HG03103 (cell line): ENCODE data around the gene CCT2.
"Not testable (repeated sequence)": the region's sequence is repeated elsewhere in the genome, so short reads cannot be mapped to it uniquely, and the experiment has no call there.

ENCODE experiments used
- ATAC-seq: cut with Tn5 transposase; IDR thresholded peaks from one replicate; pipeline ENCODE4 v1.9.1; 2021; ENCODE audit warnings: low read depth; ENCODE audit not compliant: unreplicated experiment

The CCT2 gene

DNA sequence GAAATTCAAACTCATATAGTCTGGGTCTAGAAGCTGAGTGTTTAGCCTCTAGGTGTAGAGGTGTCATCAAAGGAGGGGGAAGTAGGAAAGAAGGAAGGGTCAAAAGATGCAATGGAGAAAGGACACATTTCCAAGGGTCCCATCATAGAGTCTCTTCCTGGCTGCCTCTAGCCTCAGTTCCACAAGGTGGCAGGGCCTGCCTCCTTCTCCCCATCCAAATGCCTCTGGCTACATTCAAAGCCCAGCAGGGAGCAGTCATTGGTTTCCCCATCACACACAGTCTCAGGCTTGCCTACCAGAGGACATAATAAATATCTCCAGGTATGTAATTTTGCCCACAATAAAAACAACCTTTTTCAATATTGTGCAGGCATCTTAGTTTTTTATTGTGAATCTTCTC is 2.1 kb upstream of the CCT2 start:
- no peak for ATAC-seq

DNA sequence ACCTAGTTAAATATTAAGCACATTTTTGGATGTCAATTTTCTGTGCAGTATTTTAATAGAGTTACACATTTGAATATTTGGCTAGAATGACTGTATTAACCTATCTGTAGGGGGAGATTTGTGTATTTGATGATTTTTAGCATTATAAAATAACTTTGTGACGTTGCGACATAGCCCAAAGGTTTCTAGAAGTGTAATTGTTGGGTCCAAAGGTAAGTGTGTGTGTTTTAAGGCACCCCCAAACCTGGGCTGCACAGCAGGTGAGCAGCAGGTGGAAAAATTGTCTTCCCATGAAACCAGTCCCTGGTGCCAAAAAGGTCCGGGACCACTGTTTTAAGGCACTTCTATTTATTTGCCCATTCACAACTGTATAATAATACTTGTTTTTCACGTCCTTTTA is 3.3 kb downstream of the CCT2 start:
- ATAC-seq = no peak

DNA sequence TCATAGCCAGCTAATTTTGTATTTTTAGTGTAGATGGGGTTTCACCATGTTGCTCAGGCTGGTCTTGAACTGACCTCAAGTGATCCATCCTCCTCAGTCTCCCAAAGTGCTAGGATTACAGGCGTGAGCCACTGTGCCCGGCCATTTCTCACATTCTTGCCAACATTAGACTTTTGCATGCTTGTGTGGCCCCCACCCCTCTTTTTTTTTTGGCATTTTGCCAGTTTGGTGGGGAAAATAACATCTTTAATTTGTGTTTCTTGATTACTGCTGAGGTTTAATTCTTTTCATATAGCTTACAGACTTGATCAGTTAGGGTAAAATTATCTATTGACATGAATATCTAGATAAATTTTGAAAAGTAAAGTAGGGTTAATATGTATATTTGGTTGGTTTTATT is 3.8 kb downstream of the CCT2 start:
- ATAC-seq = no peak

DNA sequence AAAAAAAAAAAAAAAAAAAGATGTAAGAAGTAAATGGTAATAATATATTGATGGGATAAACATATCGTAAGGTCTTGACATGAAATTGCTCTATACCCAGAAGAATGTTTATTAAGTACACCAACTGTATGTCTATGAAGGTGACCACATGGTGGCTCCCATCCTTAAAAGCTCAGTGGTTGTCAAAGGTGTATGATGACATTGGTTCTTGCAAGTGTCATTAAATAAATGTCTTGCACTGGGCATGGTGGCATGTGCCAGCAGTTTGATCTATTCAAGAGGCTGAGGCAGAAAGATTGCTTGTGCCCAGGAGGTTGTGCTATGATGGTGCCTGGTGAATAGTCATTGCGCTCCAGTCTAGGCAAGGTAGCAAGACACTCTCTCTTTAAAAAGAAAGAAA is 10.4 kb downstream of the CCT2 start:
- ATAC-seq = no peak

DNA sequence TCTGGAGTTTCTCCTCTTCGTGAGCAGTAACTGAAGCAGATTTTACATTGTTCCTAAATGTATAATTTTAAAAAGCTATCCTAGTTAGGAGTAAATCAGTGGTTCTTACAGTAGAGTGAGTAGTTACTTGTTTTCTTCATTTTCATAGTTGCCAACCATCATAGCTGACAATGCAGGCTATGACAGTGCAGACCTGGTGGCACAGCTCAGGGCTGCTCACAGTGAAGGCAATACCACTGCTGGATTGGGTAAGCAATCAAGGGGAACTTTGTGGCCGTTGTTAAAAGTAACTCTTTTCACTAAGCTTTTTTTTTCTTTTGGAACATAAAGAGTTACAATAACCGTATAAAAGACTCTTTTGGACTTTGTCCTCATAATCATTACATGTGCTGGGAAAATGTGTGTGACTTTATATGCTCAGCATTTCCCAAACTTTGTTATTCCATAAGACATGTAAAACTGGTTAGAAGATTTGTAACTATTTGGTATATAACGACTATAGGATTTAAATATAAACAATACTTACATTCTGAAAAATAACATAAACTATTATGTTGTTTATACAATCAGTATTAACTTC is 13.0 kb downstream of the CCT2 start:
- no peak for ATAC-seq

DNA sequence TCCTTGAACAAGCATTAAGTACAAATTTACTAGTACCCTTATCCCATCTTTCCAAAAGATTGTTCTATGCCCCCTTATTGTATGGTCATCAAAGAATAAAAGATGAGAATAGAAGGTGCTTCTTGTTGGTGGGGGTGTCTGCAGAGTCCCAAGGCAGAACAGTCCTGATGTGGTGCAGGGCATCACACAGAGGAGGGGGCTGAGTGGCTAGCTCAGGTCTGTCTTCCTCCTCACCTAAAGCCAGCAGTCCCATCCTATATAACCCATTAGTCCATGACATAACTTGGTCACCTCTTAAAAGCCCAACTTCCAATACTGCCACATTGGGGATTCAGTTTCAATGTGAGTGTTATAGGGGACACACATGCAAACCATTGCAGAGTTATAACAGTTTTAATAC is 15.5 kb downstream of the CCT2 start:
- ATAC-seq = no peak

DNA sequence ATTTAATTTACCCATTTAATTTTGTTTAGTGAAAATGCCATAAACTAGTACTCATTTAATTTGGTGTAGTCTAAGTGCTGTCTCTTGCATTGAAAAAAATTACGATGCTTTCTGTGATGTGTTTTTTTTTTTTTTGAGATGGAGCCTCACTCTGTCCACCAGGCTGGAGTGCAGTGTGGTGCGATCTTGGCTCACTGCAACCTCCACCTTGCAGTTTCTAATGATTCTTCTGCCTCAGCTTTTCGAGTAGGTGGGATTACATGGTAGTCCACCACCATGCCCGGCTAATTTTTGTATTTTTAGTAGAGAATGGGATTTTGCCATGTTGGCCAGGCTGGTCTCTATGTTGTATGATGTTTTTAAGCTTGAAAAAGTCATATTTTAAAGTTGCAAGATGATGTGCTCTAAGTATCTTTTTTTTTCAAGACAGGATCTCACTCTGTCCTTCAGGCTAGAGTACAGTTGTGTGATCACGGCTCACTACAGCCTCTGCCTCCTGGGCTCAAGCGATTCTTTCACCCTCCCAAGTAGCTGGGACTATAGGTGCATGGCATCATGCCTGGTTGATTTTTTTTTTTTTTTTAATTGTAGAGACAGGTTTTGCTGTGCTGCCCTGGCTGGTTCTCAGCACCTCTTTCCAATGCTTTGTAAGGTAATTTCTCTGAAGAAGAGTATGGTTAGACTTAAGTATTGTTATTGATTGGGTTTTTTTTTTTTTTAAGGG is 16.9 kb downstream of the CCT2 start:
- no peak for ATAC-seq

DNA sequence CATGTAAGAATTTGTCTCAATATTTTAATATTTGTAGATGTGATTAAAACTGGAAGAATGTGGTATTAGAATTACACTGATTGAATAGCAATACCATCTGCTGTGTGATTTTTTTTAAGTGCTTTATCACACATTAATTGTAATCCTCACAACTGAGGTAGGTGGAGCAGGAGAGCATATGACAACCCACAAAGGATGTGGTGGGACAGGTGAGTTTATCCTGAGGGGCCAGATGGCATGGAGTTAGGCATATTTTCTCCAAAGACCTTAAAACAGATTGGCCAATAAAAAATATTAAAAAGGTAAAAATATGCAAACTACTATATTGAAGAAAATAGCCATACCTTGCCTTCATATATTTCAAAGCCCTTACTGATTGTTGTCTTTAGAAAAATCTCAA is 17.7 kb downstream of the CCT2 start:
- ATAC-seq = no peak

DNA sequence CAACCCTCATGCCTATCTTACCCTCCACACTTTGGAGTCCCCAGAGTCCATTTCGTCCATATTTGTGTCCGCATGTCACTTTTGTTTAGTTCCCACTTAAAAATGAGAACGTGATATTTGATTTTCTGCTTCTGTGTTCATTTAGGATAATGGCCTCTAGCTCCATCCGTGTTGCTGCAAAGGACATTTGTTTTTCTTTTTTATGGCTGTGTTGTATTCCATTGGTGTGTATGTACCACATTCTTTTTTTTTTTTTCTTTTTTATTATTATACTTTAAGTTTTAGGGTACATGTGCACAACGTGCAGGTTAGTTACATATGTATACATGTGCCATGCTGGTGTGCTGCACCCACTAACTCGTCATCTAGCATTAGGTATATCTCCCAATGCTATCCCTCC is 18.3 kb downstream of the CCT2 start:
- ATAC-seq = not testable (repeated sequence)

DNA sequence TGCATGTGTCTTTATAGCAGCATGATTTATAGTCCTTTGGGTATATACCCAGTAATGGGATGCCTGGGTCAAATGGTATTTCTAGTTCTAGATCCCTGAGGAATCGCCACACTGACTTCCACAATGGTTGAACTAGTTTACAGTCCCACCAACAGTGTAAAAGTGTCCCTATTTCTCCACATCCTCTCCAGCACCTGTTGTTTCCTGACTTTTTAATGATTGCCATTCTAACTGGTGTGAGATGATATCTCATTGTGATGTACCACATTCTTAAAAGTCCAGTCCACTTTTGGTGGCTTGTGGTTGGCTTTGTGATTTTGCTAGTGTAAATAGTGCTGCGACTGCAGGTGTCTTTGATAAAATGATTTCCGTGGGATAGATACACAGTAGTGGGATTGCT is 19.0 kb downstream of the CCT2 start:
- not testable (repeated sequence) for ATAC-seq

DNA sequence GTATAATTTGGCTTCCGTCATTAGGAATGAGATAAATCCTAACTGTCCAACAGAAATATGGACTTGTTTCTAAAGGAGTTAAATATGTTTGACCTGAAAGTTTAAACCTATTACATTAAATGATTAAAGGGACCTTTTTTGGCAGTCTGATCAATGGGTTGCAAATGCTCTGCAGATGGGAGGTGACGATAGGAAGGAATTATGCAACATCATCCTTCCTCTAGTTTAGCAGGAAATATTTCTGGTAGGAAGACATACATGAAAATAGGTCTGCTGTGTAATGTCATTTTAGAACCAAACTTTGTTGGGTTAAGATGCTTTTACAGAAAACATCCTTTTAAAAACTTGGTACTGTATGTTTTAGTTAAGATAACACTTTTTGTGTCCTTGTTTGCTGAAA is 22.9 kb downstream of the CCT2 start:
- ATAC-seq = no peak

DNA sequence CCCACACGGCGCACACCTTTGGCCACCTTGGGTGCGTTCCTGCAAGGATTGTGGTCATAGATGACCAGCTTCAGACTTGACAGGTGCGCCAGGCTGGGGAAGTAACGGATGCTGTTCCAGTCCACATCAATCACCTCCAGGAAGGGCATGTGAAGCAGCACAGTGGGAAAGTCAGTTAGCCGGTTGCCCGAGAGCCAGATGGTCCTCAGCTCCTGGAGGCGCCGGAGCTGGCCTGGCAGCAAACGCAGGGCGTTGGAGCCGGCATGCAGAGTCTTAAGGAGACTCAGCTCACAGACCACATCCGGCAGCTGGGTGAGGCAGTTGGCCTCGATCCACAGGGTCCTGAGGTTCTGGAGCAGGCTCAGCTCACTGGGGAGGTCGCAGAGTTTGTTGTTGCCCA is 24.9 kb downstream of the CCT2 start:
- ATAC-seq = no peak

DNA sequence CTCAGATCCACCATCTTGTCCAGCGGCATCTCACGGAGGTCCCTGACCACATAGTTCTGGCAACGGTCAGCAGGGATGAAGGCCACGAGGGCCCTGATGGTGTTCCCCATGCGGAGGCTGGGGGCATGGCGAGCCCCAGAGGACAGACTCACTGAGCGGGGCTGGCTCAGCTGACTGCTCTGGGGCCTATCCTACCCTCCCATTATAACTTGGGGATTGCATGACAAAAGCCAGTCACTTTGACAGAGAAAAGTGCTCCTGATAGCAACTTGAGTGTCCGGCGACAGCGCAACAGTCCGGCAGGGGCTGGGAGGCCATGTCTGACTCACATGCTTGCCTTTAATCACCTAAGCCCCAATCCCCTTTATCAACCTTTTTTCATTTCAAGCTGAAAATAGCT is 25.5 kb downstream of the CCT2 start, which contains the start of gene LRRC10:
TSS of gene LRRC10 (minus strand) at position 179 of the 400 bp plus-strand sequence. CDS start at position 110, 69 bp downstream.
- no peak for ATAC-seq

DNA sequence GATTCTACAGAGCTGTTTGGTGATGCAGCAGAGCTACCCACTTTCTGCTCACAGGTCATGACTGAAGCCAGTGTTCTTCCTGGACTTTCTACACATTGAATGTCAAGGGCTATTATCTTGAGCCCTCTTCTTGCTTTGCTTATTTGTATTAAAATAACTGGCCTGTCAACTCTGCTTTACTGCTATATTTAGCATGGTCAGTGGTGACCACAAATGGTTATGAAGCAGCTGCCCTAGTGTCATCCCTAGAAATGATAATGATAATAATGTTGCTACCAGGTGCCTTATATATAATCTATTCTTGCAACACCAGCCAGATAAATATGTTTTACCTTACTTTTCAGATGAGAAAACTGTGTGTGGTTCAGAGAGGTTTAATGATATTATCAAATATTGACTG is 28.1 kb downstream of the CCT2 start:
- no peak for ATAC-seq

DNA sequence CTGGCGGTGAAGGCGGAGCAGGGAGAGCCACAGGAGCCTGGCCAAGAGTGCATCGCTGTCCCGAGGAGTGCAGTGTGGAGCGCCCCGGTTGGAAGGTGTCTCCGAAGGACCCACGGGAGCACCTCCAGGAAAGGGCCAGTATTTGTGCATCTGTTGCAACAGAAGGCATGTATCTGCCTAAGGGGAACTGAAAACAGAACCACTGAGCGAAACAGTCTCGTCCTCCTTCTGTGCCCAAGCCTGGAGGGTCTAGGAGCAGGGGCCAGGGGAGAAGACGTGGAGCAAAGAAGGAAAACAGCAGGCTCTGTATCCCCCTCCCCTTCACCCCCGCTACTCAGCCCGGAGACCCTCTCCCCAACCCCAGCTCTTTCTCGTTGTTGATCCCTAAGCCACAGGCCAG is 30.8 kb downstream of the CCT2 start:
- ATAC-seq = no peak

DNA sequence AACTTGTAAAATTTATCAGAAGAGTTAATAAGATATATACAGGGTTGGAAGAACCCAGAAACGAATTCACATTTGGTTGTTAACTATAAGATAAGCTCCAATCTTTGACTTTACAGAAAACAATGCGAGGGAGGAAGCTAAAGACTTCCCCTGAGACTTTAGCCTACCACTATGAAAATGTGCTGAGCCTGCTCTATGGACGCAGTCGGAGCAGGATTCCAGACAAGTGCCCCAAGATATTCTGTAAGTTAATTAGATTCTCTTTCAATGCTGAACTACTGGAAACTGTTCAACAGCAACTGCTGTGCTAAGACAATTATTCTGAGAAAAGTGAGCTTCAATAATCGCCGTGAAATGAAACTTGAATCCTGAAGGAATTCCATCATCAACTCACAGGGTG is 33.8 kb downstream of the CCT2 start:
- ATAC-seq = no peak

DNA sequence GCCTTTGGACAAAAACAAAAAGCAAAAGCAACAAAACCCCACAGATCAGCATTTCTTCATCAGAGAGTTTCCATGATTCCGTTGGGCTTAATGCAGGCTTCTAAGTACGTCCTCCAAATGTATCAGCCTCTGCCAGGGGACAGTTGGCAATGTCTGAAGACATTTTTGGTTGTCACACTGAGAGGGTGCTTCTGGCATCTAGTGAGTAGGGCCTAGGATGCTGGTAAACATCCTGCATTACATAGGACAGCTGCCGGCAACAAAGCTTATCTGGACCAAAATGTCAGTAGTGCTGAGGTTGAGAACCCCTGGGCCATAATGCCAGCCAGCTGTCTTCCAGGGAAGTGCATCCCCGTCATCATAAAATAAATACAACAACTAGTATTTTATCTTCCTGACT is 34.8 kb downstream of the CCT2 start:
- ATAC-seq = no peak

DNA sequence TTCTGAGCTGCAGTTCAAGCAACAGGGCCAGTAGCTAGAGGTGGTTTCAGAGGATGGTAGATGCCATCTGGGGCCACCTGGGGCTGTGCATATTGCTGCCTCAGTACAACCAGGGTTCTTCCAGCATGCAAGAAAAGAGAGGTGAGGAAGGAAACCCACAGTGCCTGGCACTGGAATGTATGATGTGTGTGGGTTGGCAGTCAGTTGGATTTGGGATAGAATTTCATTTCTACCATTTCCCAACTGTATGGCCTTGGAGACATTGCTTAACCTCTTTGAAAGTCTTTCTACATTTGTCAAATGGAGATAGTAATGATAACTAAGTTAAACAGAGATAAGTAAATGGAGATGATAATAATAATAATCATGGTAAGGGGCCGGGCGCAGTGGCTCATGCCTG is 35.7 kb downstream of the CCT2 start:
- no peak for ATAC-seq

DNA sequence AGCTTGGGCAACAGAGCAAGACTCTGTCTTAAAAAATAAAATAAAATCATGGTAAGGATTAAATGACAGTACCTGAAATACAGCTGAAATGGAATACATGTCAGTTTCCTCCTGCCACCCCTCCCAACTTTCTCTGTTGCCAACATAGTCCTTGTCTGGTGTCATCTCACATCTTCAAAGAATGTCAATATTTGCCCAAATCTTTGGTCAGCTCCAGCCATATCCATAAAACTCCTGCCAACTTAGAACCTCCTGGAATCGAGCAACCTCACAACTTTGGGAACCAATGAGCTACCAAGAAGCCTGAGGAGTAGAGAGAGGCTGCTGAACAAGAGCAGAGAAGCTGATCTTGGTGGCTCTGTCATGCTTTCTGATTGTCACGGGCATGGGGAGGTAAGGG is 36.3 kb downstream of the CCT2 start:
- no peak for ATAC-seq

DNA sequence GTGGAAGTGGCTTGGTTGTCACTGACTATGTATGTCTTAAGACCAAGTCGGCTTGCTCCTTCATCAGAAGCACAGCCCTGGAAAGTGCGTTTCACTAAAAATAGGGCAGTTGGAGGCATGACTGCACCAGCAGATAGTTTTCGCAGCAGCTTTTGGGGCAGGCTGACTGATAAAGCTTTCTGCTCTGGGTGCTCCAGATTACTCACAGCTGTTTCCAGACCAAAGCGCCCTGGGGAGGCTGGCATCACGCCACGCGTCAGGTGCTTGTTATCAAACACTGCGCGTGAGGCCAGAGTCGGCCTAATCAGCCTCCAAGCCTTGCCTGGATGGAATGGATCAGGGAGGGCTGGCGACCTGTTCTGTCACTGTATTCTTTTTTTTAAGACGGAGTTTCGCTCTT is 38.7 kb downstream of the CCT2 start:
- ATAC-seq = no peak

DNA sequence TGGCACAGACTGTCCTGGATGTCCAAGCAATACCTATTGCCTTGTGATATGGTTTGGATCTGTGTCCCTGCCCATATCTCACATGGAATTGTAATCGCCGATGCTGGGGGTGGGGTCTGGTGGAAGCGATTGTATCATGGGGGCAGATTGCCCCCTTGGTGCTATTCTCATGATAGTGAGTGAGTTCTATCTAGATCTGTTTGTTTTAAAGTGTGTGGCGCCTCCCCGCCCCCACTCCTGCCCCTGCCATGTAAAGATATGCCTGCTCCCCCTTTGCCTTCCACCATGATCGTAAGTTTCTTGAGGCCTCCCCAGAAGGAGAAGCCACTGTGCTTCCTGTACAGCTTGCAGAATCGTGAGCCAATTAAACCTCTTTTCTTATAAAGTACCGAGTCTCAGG is 42.2 kb downstream of the CCT2 start:
- no peak for ATAC-seq

DNA sequence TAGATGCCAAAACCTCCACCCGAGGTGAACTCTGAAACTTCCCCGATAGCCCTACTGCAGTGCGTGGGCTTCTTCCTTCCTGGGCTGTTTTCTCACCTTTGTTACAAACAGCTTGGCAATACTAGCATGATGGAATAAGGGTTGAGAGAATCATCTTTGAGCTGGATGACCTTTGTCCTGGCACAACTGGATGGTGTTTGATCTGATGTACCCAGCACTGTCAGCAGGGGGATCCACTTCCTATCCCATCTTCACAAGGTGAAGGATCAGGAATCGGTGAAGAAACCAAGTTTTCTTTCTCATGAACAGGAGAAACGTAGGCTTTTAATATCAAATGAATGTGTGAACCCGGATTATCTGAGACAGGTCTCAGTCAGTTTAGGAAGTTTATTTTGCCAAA is 44.9 kb downstream of the CCT2 start:
- no peak for ATAC-seq

DNA sequence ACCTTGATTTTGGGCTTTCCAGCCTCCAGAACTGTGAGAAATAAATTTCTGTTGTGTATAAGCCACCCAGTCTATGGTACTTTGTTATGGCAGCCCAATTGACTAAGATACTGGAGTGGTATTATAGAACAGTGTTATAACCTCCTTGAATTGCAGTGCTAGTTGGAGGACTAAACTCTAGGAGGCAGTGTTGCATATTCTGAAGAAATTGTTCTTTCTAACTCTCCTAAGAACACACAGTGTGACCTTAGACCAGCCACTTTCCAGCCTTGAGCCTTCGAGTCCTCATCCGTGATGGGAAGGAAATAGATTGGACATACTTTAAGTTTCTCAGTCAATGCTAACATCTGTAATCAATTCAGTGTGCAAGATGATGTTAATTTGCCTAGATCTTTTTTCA is 47.8 kb downstream of the CCT2 start:
- ATAC-seq = no peak
